Keratinocyte (primary cell): ENCODE data around the gene TMEM221. TPM values are rescaled to one million over a fixed set of nuclear protein-coding genes. Genes with fewer than 3 reads are reported as not detected.

Source experiments
- DNase-seq: peaks from one replicate; pipeline ENCODE4 v3.0.0-alpha.2; 2011; ENCODE audit warnings: low read depth, missing footprints, low spot score
- FAIRE-seq: peaks from 2 replicates; lab custom pipeline; 2011; peaks lifted over from hg19 to GRCh38; lab: Jason Lieb, UNC
- H2AFZ ChIP-seq: 2 replicates; pipeline ENCODE4 v1.6.0; 2012; ENCODE audit warnings: low read length, control low read depth, inconsistent platforms; ENCODE audit not compliant: control insufficient read depth
- H3K27ac ChIP-seq: 2 replicates; pipeline ENCODE4 v1.5.1; 2011; ENCODE audit warnings: low read length; ENCODE audit not compliant: control insufficient read depth, insufficient read depth
- H3K27me3 ChIP-seq: 3 replicates; pipeline ENCODE4 v1.6.0; 2011; ENCODE audit warnings: low read length; ENCODE audit not compliant: control insufficient read depth, insufficient read depth; ENCODE audit errors: extremely low read depth
- H3K36me3 ChIP-seq, 2 experiments: 2 replicates in 1 of 2; 3 replicates in 1 of 2; pipeline ENCODE4 v1.5.1; 2011; ENCODE audit warnings: low read length in 2 of 2, mild to moderate bottlenecking in 1 of 2; ENCODE audit not compliant: control insufficient read depth in 2 of 2, insufficient read depth in 2 of 2; ENCODE audit errors: extremely low read depth in 1 of 2
- H3K4me1 ChIP-seq: 3 replicates; pipeline ENCODE4 v1.5.1; 2011; ENCODE audit warnings: low read length; ENCODE audit not compliant: control insufficient read depth, insufficient read depth; ENCODE audit errors: extremely low read depth
- H3K4me2 ChIP-seq: 3 replicates; pipeline ENCODE4 v1.6.0; 2011; ENCODE audit warnings: low read depth, low read length; ENCODE audit not compliant: control insufficient read depth, insufficient read depth; ENCODE audit errors: extremely low read depth
- H3K4me3 ChIP-seq, 3 experiments: fragments of 200-600 bp in 1 of 3; sonication (generic) in 1 of 3; 2 replicates in 2 of 3; 3 replicates in 1 of 3; pipeline ENCODE4 v1.5.1; 2011 to 2016; ENCODE audit warnings: low read length in 3 of 3, mild to moderate bottlenecking in 3 of 3, control low read depth in 2 of 3, inconsistent platforms in 1 of 3, low read depth in 1 of 3, mixed read lengths in 1 of 3, mixed run types in 1 of 3, moderate library complexity in 1 of 3; ENCODE audit not compliant: control insufficient read depth in 2 of 3, insufficient read depth in 2 of 3; ENCODE audit errors: extremely low read depth in 1 of 3
- H3K79me2 ChIP-seq: 2 replicates; pipeline ENCODE4 v1.6.0; 2012; ENCODE audit warnings: low read length; ENCODE audit not compliant: control insufficient read depth, insufficient read depth
- H3K9ac ChIP-seq: 3 replicates; pipeline ENCODE4 v1.6.0; 2011; ENCODE audit warnings: low read length; ENCODE audit not compliant: control insufficient read depth, insufficient read depth; ENCODE audit errors: extremely low read depth
- H3K9me1 ChIP-seq: 3 replicates; pipeline ENCODE4 v1.6.0; 2011; ENCODE audit warnings: low read length; ENCODE audit not compliant: control insufficient read depth, insufficient read depth; ENCODE audit errors: extremely low read depth
- H3K9me3 ChIP-seq: 2 replicates; pipeline ENCODE4 v1.5.1; 2012; ENCODE audit warnings: low read depth, low read length; ENCODE audit not compliant: control insufficient read depth
- H4K20me1 ChIP-seq: 3 replicates; pipeline ENCODE4 v1.6.0; 2011; ENCODE audit warnings: low read length; ENCODE audit not compliant: control insufficient read depth, insufficient read depth; ENCODE audit errors: extremely low read depth
- EZH2 ChIP-seq: IDR thresholded peaks from one replicate; pipeline ENCODE4 v1.6.1; 2012; ENCODE audit warnings: inconsistent platforms, mild to moderate bottlenecking, low read length, moderate library complexity
- dilution Hi-C: fragments of 300-500 bp; cut with MboI; formaldehyde crosslinking; loops from one replicate; pipeline ENCODE4 v1.7.0; 2020; ENCODE audit warnings: low sequenced_read_pairs; ENCODE audit not compliant: extremely low pct_ligation_motif_present
- polyA plus RNA-seq, 5 experiments: library from polyadenylated mRNA; depleted of rRNA in 3 of 5; stranded (reverse) in 3 of 5; stranded (forward) in 1 of 5; unstranded in 1 of 5; fragments of >200 nt; gene quantifications; 1 replicate in 1 of 5; 2 replicates in 3 of 5; 3 replicates in 1 of 5; pipeline versions ENCODE4 v1.2.1 to v1.2.3, GENCODE V29; 2011 to 2012; ENCODE audit warnings: missing spikeins in 2 of 5, low read depth in 1 of 5, low replicate concordance in 1 of 5
- TF ChIP-seq, protein P1 (sequence below), 3 experiments: IDR thresholded peaks in 1 of 3; conservative IDR thresholded peaks in 1 of 3; optimal IDR thresholded peaks in 1 of 3; 2 replicates in 2 of 3; 3 replicates in 1 of 3; pipeline versions ENCODE3 to v1.5.1; 2011; ENCODE audit warnings: low read length in 3 of 3, mild to moderate bottlenecking in 3 of 3, moderate library complexity in 2 of 3, control low read depth in 1 of 3, inconsistent platforms in 1 of 3; ENCODE audit not compliant: insufficient read depth in 2 of 3; ENCODE audit errors: extremely low read depth in 1 of 3

The TMEM221 gene
- polyA plus RNA-seq, 1 donor (not counting 4 experiments of a cell fraction or from before 2014, with no cell fraction given), result 0.04 TPM

- Histone ChIP-seq H3K79me2 (peaks cover 14% of the 10 kb centered on the region), H3K27me3 (no peaks in the 10 kb centered on the region), H3K9me3 (no peaks in the 10 kb centered on the region), H3K4me3 (peak overlapping the region; percentile 66 to 74 (median 67)), H2AFZ (peak overlapping the region; percentile 89), H3K9ac (peak overlapping the region; percentile 83), H3K27ac (peak overlapping the region; percentile 90), H3K36me3 (no peaks in the 10 kb centered on the region), H4K20me1 (no peaks in the 10 kb centered on the region), H3K4me1 (peaks cover 26% of the 10 kb centered on the region), H3K4me2 (peak overlapping the region; percentile 96), H3K9me1 (no peaks in the 10 kb centered on the region)
- TF ChIP-seq, protein P1, sequence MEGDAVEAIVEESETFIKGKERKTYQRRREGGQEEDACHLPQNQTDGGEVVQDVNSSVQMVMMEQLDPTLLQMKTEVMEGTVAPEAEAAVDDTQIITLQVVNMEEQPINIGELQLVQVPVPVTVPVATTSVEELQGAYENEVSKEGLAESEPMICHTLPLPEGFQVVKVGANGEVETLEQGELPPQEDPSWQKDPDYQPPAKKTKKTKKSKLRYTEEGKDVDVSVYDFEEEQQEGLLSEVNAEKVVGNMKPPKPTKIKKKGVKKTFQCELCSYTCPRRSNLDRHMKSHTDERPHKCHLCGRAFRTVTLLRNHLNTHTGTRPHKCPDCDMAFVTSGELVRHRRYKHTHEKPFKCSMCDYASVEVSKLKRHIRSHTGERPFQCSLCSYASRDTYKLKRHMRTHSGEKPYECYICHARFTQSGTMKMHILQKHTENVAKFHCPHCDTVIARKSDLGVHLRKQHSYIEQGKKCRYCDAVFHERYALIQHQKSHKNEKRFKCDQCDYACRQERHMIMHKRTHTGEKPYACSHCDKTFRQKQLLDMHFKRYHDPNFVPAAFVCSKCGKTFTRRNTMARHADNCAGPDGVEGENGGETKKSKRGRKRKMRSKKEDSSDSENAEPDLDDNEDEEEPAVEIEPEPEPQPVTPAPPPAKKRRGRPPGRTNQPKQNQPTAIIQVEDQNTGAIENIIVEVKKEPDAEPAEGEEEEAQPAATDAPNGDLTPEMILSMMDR (optimal IDR thresholded peaks at IDR 0.05 in 1 of 3, IDR thresholded peaks at IDR 0.05 in 1 of 3, conservative IDR thresholded peaks at IDR 0.05 in 1 of 3; ENCODE audit: extremely low read depth in 1 of 3, insufficient read depth in 2 of 3, low read length in 3 of 3), result no peak
- no peak for TF ChIP-seq EZH2
- peak; percentile 79 for DNase-seq
- dilution Hi-C loops, result no loop called here
- peak; percentile 26 for FAIRE-seq
These were observed 20.6 kb upstream of the TMEM221 start for GRCh38 chr19:17469092-17469480.

DNA sequence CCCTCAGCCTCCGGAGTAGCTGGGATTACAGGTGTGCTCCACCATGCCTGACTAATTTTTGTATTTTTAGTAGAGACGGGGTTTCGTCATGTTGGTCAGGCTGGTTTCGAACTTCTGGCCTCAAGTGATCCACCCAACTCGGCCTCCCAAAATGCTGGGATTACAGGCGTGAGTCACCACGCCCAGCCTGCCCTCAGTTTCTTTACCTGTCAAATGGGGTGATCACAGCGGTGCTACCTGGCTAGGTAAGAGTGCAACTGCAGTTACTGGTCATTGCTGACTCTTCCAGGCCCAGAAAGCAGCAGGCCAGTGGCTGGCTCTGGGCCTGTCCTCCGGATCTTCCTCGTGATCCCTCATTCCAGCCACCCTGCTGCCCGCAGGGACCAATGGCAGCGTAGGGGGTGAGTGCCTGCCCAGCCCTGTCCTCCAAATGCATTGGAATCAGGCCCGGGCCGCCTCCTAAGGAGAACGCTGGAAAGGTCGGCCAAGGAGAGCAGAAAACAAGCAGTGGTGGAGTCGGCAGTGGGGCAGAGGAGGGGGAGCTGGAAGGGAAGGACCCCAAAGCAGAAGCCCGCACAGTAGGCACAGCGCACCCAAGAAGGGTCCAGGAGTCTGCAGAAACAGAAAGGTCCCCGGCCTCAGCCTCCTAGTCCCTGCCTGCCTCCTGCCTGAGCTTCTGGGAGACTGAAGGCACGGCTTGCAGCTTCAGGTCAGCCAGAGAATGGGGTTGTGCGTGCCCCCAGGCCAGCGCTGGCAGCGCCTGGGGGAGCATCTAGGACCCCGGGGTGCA lies 20.0 kb upstream of the TMEM221 start:
- Histone ChIP-seq H3K27me3 (no peaks in the 10 kb centered on the region), H3K79me2 (peaks cover 13% of the 10 kb centered on the region), H4K20me1 (no peaks in the 10 kb centered on the region), H3K4me3 (peak overlapping the region; percentile 66 to 74 (median 67)), H3K9ac (peak overlapping the region; percentile 83), H3K4me2 (peak overlapping the region; percentile 96), H3K36me3 (no peaks in the 10 kb centered on the region), H3K9me3 (no peaks in the 10 kb centered on the region), H3K9me1 (no peaks in the 10 kb centered on the region), H3K27ac (peak overlapping the region; percentile 90), H2AFZ (peak overlapping the region; percentile 89), H3K4me1 (peaks cover 26% of the 10 kb centered on the region)
- FAIRE-seq (no peak), DNase-seq (peak; percentile 40)
- dilution Hi-C loops, result no loop called here
- TF ChIP-seq, protein P1 (optimal IDR thresholded peaks at IDR 0.05 in 1 of 3, IDR thresholded peaks at IDR 0.05 in 1 of 3, conservative IDR thresholded peaks at IDR 0.05 in 1 of 3; ENCODE audit: extremely low read depth in 1 of 3, insufficient read depth in 2 of 3, low read length in 3 of 3), result no peak
- no peak for TF ChIP-seq EZH2
